ENCODE data around the gene CEP131.

DNA sequence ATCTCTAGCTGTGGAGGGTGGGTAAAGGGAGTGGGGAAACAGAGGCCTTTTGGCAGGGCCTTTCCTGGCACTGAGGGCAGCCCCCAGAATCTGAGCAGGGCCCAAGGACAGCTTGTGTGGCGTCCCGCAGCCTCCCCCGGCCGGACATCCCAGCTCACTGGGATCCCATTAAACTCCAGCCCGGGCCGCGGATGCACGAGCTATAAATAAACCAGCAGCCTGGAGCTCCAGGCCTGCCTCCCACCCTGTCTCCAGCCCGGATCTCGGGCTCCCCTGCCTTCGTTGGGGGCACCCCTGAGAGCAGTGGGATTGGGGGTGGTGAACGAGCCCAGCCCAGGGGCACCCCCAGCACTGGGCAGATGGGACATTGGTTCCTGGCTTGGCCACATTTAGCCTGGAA lies 42.9 kb downstream of the CEP131 start:
- no peak for TF ChIP-seq POLR2AphosphoS5 (IDR thresholded peaks at IDR 0.05; ENCODE audit: low read depth, low read length)
- no peak for TF ChIP-seq POLR2A (IDR thresholded peaks at IDR 0.05; ENCODE audit: low read depth, low read length)
- no peak for TF ChIP-seq PAX5 (IDR thresholded peaks at IDR 0.05; ENCODE audit: insufficient read depth, low read length, severe bottlenecking)
- no peak for TF ChIP-seq TAF1 (IDR thresholded peaks at IDR 0.05; ENCODE audit: low read depth, low read length)
- no peak for TF ChIP-seq SPI1 (IDR thresholded peaks at IDR 0.05; ENCODE audit: low read depth, low read length)

Data from GM12891 (cell line).